GM12878 (cell line): Measurements from ENCODE around the gene LYPD8. TPM values are rescaled to one million over a fixed set of nuclear protein-coding genes. Genes with fewer than 3 reads are reported as not detected.

Source experiments
- BHLHE40 ChIP-seq, 2 experiments: fragments of 450-650 bp in 1 of 2; IDR thresholded peaks; 2 replicates each; pipeline ENCODE4 v1.6.1; 2011 to 2017; ENCODE audit warnings: low read depth in 2 of 2, borderline replicate concordance in 1 of 2, improper control_type of control experiment in 1 of 2, low read length in 1 of 2, mild to moderate bottlenecking in 1 of 2
- BRCA1 ChIP-seq: IDR thresholded peaks from 2 replicates; pipeline ENCODE4 v1.6.1; 2011; ENCODE audit warnings: low read depth, low read length, improper control_type of control experiment
- CBX3 ChIP-seq: fragments of 200-600 bp; sonication (generic); IDR thresholded peaks from 2 replicates; pipeline ENCODE4 v1.6.1; 2016; ENCODE audit warnings: low read depth, borderline replicate concordance
- CREM ChIP-seq: IDR thresholded peaks from 2 replicates; pipeline ENCODE4 v1.6.1; 2014; ENCODE audit warnings: antibody characterized with exemption, low read depth
- CTCF ChIP-seq, 3 experiments: IDR thresholded peaks in 2 of 3; conservative IDR thresholded peaks in 1 of 3; 2 replicates each; pipeline ENCODE4 v1.5.1; 2011; ENCODE audit warnings: low read depth in 3 of 3, low read length in 3 of 3, mild to moderate bottlenecking in 3 of 3, control low read depth in 2 of 3, moderate library complexity in 2 of 3, inconsistent platforms in 1 of 3, mixed read lengths in 1 of 3; ENCODE audit not compliant: control insufficient read depth in 2 of 3, insufficient read depth in 1 of 3; ENCODE audit errors: extremely low read depth in 1 of 3
- IKZF2 ChIP-seq, 2 experiments: fragments of 450-650 bp; IDR thresholded peaks; 2 replicates each; pipeline ENCODE4 v1.6.1; 2017; ENCODE audit warnings: mild to moderate bottlenecking in 2 of 2, moderate library complexity in 2 of 2
- MXI1 ChIP-seq: fragments of 150-350 bp; IDR thresholded peaks from 2 replicates; pipeline ENCODE4 v1.6.1; 2011; ENCODE audit warnings: low read depth, mild to moderate bottlenecking, inconsistent platforms, low read length, improper control_type of control experiment
- NFIC ChIP-seq: IDR thresholded peaks from 2 replicates; pipeline ENCODE4 v1.6.1; 2012; ENCODE audit warnings: low read depth, mild to moderate bottlenecking, inconsistent platforms, low read length, moderate library complexity
- NFYA ChIP-seq: IDR thresholded peaks from 2 replicates; pipeline ENCODE4 v1.6.1; 2011; ENCODE audit warnings: low read depth, mild to moderate bottlenecking, low read length, improper control_type of control experiment, borderline replicate concordance
- NFYB ChIP-seq: IDR thresholded peaks from 2 replicates; pipeline ENCODE4 v1.6.1; 2011; ENCODE audit warnings: low read depth, mild to moderate bottlenecking, low read length, improper control_type of control experiment, moderate library complexity; ENCODE audit not compliant: insufficient read depth
- NR2F1 ChIP-seq: fragments of 450-650 bp; conservative IDR thresholded peaks from 2 replicates; pipeline ENCODE4 v1.6.1; 2017; ENCODE audit warnings: mild to moderate bottlenecking
- NRF1 ChIP-seq: conservative IDR thresholded peaks from 2 replicates; pipeline ENCODE4 v1.6.1; 2011; ENCODE audit warnings: mild to moderate bottlenecking, low read depth, low read length, improper control_type of control experiment
- POLR2AphosphoS5 ChIP-seq: IDR thresholded peaks from 2 replicates; pipeline ENCODE4 v1.6.1; 2011; ENCODE audit warnings: mild to moderate bottlenecking, low read length, inconsistent platforms
- RELB ChIP-seq: fragments of 450-650 bp; IDR thresholded peaks from 2 replicates; pipeline ENCODE4 v1.6.1; 2017; ENCODE audit warnings: low read depth, mild to moderate bottlenecking, moderate library complexity
- REST ChIP-seq: IDR thresholded peaks from 2 replicates; pipeline ENCODE4 v1.6.1; 2012; ENCODE audit warnings: mild to moderate bottlenecking, low read depth, low read length
- SIN3A ChIP-seq: IDR thresholded peaks from 2 replicates; pipeline ENCODE4 v1.6.1; 2012; ENCODE audit warnings: low read depth, low read length, improper control_type of control experiment
- STAT1 ChIP-seq: fragments of 450-650 bp; conservative IDR thresholded peaks from 2 replicates; pipeline ENCODE4 v1.6.1; 2014; ENCODE audit warnings: antibody characterized with exemption, mild to moderate bottlenecking
- SUZ12 ChIP-seq: fragments of 200-600 bp; sonication (generic); IDR thresholded peaks from one replicate; pipeline ENCODE4 v1.6.1; 2018; ENCODE audit warnings: antibody characterized with exemption, mild to moderate bottlenecking; ENCODE audit not compliant: unreplicated experiment
- TARDBP ChIP-seq: IDR thresholded peaks from 2 replicates; pipeline ENCODE4 v1.6.1; 2016; ENCODE audit warnings: borderline replicate concordance
- TBL1XR1 ChIP-seq: IDR thresholded peaks from 2 replicates; pipeline ENCODE4 v1.6.1; 2012; ENCODE audit warnings: low read depth, low read length, improper control_type of control experiment
- WRNIP1 ChIP-seq: IDR thresholded peaks from 2 replicates; pipeline ENCODE4 v1.6.1; 2011; ENCODE audit warnings: low read depth, low read length, improper control_type of control experiment, borderline replicate concordance
- ZNF217 ChIP-seq: fragments of 450-650 bp; IDR thresholded peaks from 2 replicates; pipeline ENCODE4 v1.6.1; 2017; ENCODE audit warnings: antibody characterized with exemption, mild to moderate bottlenecking
- ZNF24 ChIP-seq: fragments of 450-650 bp; IDR thresholded peaks from 2 replicates; pipeline ENCODE4 v1.6.1; 2017; ENCODE audit warnings: antibody characterized with exemption, mild to moderate bottlenecking
- ZSCAN29 ChIP-seq: fragments of 450-650 bp; IDR thresholded peaks from 2 replicates; pipeline ENCODE4 v1.6.1; 2017; ENCODE audit warnings: mild to moderate bottlenecking, moderate library complexity
- polyA plus RNA-seq, 11 experiments: library from polyadenylated mRNA; depleted of rRNA in 4 of 11; unstranded in 6 of 11; stranded (reverse) in 5 of 11; fragments of >200 nt; fragmentation: Nextera tagmentation in 4 of 11; fragmentation: Illumina TruSeq in 1 of 11; extraction: Ambion mirVana in 4 of 11; extraction: Trizol in 1 of 11; gene quantifications; 1 replicate in 1 of 11; 2 replicates in 10 of 11; pipeline versions ENCODE4 v1.2.1 to v1.2.3, GENCODE V29; 2011 to 2016; ENCODE audit warnings: inconsistent platforms in 2 of 11, missing spikeins in 2 of 11, low read depth in 1 of 11
- total RNA-seq, 4 experiments: library from RNA; depleted of rRNA in 3 of 4; stranded (reverse); fragments of >200 nt in 3 of 4; fragmentation: Illumina TruSeq in 1 of 4; extraction: Trizol in 1 of 4; gene quantifications; 2 replicates each; pipeline versions ENCODE4 v1.2.1 to v1.2.3, GENCODE V29; 2013 to 2021

Gene LYPD8
- total and polyA plus RNA-seq, 10 of the 15 experiments (the other 5 are each of a cell fraction or from before 2014, with no cell fraction given) = 0.13 to 0.40 (median 0.18) TPM; not detected in 7

GRCh38 chr1:248804771-248805681 is 49.5 kb upstream of the LYPD8 start (continued):
- no peak for TF ChIP-seq REST
- TF ChIP-seq CBX3 = no peak
- TF ChIP-seq SIN3A = no peak
- TF ChIP-seq BRCA1 = no peak
- TF ChIP-seq MXI1 = no peak
- TF ChIP-seq CTCF (IDR thresholded peaks at IDR 0.05 in 2 of 3, conservative IDR thresholded peaks at IDR 0.05 in 1 of 3; ENCODE audit: control insufficient read depth in 2 of 3, extremely low read depth in 1 of 3, insufficient read depth in 1 of 3, low read depth in 3 of 3, low read length in 3 of 3) = no peak
- TF ChIP-seq ZSCAN29 = no peak
- no peak for TF ChIP-seq STAT1
- TF ChIP-seq ZNF24 = peak; percentile 23; the same call in 1 of the 2 replicates
- no peak for TF ChIP-seq TARDBP
- peak in 1 of 2 experiments; percentile 2; a peak in 1 of 4 replicates for TF ChIP-seq BHLHE40 (IDR thresholded peaks at IDR 0.05; ENCODE audit: borderline replicate concordance in 1 of 2, low read depth in 2 of 2, low read length in 1 of 2)
- no peak for TF ChIP-seq NFIC
- TF ChIP-seq IKZF2 (IDR thresholded peaks at IDR 0.05) = peak; percentile 74 to 79
- no peak for TF ChIP-seq WRNIP1
- peak; percentile 53 for TF ChIP-seq NR2F1
- TF ChIP-seq NFYB = no peak
- TF ChIP-seq RELB = peak; percentile 70
- TF ChIP-seq SUZ12 = no peak
- TF ChIP-seq CREM = peak; percentile 2; the same call in 1 of the 2 replicates
- TF ChIP-seq NRF1 = no peak
- TF ChIP-seq POLR2AphosphoS5 = peak; percentile 34; the same call in 1 of the 2 replicates
- no peak for TF ChIP-seq TBL1XR1
- no peak for TF ChIP-seq NFYA
- no peak for TF ChIP-seq ZNF217
